Natural killer cell (primary cell): Measurements from ENCODE around the gene FBN1. TPM values are rescaled to one million over a fixed set of nuclear protein-coding genes. Genes with fewer than 3 reads are reported as not detected.

Source experiments
- ATAC-seq, 3 donors: fragments of 150-1000 bp in 2 of 3; fragments of 200-7000 bp in 1 of 3; cut with Tn5 transposase; 1 replicate in 1 of 3; 2 replicates in 2 of 3; pipeline ENCODE4 v1.10.0; 2021; ENCODE audit warnings: mild to moderate bottlenecking in 2 of 3, moderate library complexity in 2 of 3
- DNase-seq, 2 donors: peaks; one replicate each; pipeline versions ENCODE4 v3.0.0 to v3.0.0-alpha.2; 2013 to 2021; ENCODE audit warnings: mixed read lengths in 1 of 2
- H3K27ac ChIP-seq: one replicate; pipeline ENCODE4 v1.5.1; 2013; ENCODE audit warnings: mild to moderate bottlenecking, low read length
- H3K27me3 ChIP-seq: one replicate; pipeline ENCODE4 v1.6.1; 2013; ENCODE audit warnings: low read length; ENCODE audit not compliant: control insufficient read depth, insufficient read depth
- H3K36me3 ChIP-seq: one replicate; pipeline ENCODE4 v1.6.1; 2013; ENCODE audit warnings: low read length; ENCODE audit not compliant: control insufficient read depth, insufficient read depth
- H3K4me1 ChIP-seq: one replicate; pipeline ENCODE4 v1.6.1; 2013; ENCODE audit warnings: low read length; ENCODE audit not compliant: control insufficient read depth, insufficient read depth
- H3K4me3 ChIP-seq: one replicate; pipeline ENCODE4 v1.5.1; 2013; ENCODE audit warnings: low read length
- H3K9me3 ChIP-seq: one replicate; pipeline ENCODE4 v1.6.1; 2013; ENCODE audit warnings: low read length; ENCODE audit not compliant: control insufficient read depth, insufficient read depth
- H3K27ac Mint-ChIP-seq, 2 donors: one replicate each; pipeline ENCODE4 v1.8.0; 2022; ENCODE audit warnings: mild to moderate bottlenecking in 2 of 2, mixed read lengths in 2 of 2, moderate library complexity in 1 of 2
- H3K27me3 Mint-ChIP-seq, 2 donors: one replicate each; pipeline ENCODE4 v1.8.0; 2022; ENCODE audit warnings: low read depth in 2 of 2, mixed read lengths in 2 of 2
- H3K36me3 Mint-ChIP-seq: one replicate; pipeline ENCODE4 v1.8.0; 2022; ENCODE audit warnings: mixed read lengths
- H3K4me1 Mint-ChIP-seq, 2 donors: one replicate each; pipeline ENCODE4 v1.8.0; 2022; ENCODE audit warnings: mixed read lengths in 2 of 2
- H3K4me3 Mint-ChIP-seq: one replicate; pipeline ENCODE4 v1.8.0; 2022; ENCODE audit warnings: mild to moderate bottlenecking, moderate library complexity, mixed read lengths
- H3K9me3 Mint-ChIP-seq, 2 donors: one replicate each; pipeline ENCODE4 v1.8.0; 2022; ENCODE audit warnings: mixed read lengths in 2 of 2
- CTCF ChIP-seq: fragments of 200-600 bp; IDR thresholded peaks from one replicate; pipeline ENCODE4 v1.8.0; 2022; ENCODE audit warnings: antibody characterized with exemption
- WGBS: methylation state at CpG from one replicate; pipeline ENCODE4 v1.1.7; 2013; ENCODE audit warnings: missing lambda C conversion rate; ENCODE audit not compliant: insufficient coverage; 5-methylcytosine and 5-hydroxymethylcytosine counted together
- intact Hi-C: fragments of 100-400 bp; cut with micrococcal nuclease; formaldehyde crosslinking; loops from one replicate; pipeline ENCODE4 v1.14.2; 2022
- total RNA-seq, 4 donors: library from RNA; stranded (reverse); fragments of 120-200 nt in 1 of 4; gene quantifications; one replicate each; pipeline versions ENCODE4 v1.2.3 to v1.2.4, GENCODE V29; 2013 to 2022

The FBN1 gene
- total RNA-seq, 3 donors from 2014 or later (not counting 1 experiment from before 2014, with no cell fraction given): 0.33 to 0.54 (median 0.33) TPM

DNA sequence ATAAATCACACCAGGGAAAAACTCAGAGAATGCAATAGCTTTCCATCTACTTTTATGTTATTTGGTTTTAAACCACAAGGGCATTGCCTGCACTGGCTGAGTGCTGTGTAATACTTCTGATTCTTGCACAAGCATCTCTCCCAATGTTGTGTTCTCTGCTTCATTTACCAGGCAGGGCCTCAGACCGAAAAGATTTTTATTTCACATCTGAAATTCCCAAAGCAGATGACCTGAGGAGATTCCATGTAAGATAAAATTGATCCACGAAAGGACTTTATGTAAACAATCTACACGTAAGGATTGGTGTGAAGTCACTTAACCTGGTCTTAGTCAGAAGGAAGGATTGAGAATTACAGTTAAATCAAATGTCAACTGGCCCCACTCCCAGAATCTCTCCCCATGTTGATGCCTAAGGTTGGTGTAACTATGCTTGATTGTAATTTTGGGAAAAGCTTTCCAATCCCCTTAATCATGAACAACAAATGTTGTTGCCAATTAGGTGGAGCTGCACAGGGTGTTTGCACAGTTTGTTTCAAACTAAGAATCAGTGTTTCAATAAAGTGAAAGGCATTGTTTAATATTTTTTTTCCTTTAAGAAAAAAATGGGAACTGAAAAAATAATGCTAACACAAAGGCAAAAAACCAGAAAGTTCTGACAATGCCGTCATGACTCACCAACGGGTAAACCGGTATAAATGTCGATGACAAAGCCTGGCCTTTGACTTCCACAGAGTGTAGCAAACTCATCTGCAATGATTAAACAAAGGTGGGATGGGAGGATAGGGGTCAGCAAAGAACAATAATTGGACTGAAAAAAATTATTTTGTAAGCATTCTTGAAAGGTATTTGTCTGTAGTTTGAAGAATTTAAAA, 185.7 kb downstream of the FBN1 start:
- no peak overlapping the region for H3K4me3 ChIP-seq
- Mint-ChIP-seq H3K27ac (no peak overlapping the region), H3K4me3 (no peak overlapping the region), H3K36me3 (no peaks in the 10 kb centered on the region), H3K27me3 (no peaks in the 10 kb centered on the region), H3K4me1 (no peaks in the 10 kb centered on the region), H3K9me3 (no peaks in the 10 kb centered on the region)
- WGBS: 88% methylated on average over 7 of the region's 7 CpGs
- TF ChIP-seq CTCF: no peak
- intact Hi-C loops: no loop called here
- no peak overlapping the region for H3K27ac ChIP-seq
- H3K4me1 ChIP-seq: no peaks in the 10 kb centered on the region
- ATAC-seq: no peak
- H3K27me3 ChIP-seq: no peaks in the 10 kb centered on the region
- no peaks in the 10 kb centered on the region for H3K9me3 ChIP-seq
- no peaks in the 10 kb centered on the region for H3K36me3 ChIP-seq
- no peak for DNase-seq

DNA sequence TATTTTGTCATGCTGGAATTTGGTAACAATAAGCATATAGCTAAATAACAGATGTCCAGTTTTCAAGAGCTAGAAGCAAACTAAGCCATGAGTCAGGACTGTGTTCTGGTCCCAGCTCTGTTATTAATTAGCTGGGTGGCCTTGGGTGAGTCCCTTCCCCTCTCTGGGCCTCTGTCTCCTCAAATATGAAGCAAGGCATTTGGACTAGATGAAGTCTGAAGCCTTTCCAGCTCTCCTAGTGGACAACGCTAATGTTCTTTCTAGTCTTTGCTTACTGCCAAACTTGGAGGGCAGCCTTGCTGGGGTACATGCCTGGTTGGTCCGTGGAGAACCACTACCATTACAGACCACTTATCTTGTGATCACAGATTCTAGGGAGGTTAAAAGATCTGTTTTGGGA, 186.6 kb downstream of the FBN1 start:
- Histone ChIP-seq H3K4me1 (no peaks in the 10 kb centered on the region), H3K27me3 (no peaks in the 10 kb centered on the region), H3K36me3 (no peaks in the 10 kb centered on the region), H3K4me3 (no peak overlapping the region), H3K27ac (no peak overlapping the region), H3K9me3 (no peaks in the 10 kb centered on the region)
- intact Hi-C loops: no loop called here
- Mint-ChIP-seq H3K4me1 (no peaks in the 10 kb centered on the region), H3K27ac (no peak overlapping the region), H3K9me3 (no peaks in the 10 kb centered on the region), H3K36me3 (no peaks in the 10 kb centered on the region), H3K4me3 (no peak overlapping the region), H3K27me3 (no peaks in the 10 kb centered on the region)
- TF ChIP-seq CTCF: no peak
- ATAC-seq (no peak), DNase-seq (no peak)
- 83% methylated on average over 1 of the region's 2 CpGs for WGBS

DNA sequence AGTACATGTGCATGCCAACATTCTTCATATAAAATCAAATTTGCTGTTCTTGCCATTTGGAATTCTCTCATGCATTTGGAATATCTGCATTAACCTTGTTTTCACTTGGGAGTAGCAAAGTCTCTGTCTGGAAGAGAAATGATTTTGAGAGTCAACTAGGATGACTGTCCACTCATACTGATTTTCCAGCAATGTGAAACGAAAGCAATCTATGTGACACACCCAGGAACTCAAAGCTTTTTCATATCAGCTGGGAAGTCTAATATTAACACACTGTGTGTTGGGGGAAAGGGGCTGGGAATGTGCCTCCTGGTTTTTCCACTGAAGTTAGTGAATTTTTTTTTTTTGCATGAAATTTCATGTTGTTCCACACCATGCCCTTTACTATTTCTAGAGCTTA, 189.4 kb downstream of the FBN1 start:
- Mint-ChIP-seq H3K4me1 (no peaks in the 10 kb centered on the region), H3K9me3 (no peaks in the 10 kb centered on the region), H3K36me3 (no peaks in the 10 kb centered on the region), H3K4me3 (no peak overlapping the region), H3K27me3 (peaks cover 0 to 2% of the 10 kb centered on the region in 2 donors), H3K27ac (no peak overlapping the region)
- H3K27me3 ChIP-seq: no peaks in the 10 kb centered on the region
- ATAC-seq (no peak), DNase-seq (no peak)
- H3K4me1 ChIP-seq: no peaks in the 10 kb centered on the region
- H3K4me3 ChIP-seq: no peak overlapping the region
- WGBS: 67% methylated on average over 1 of the region's 1 CpG
- intact Hi-C loops: no loop called here
- H3K9me3 ChIP-seq: no peaks in the 10 kb centered on the region
- H3K27ac ChIP-seq: no peak overlapping the region
- TF ChIP-seq CTCF: no peak
- no peaks in the 10 kb centered on the region for H3K36me3 ChIP-seq

DNA sequence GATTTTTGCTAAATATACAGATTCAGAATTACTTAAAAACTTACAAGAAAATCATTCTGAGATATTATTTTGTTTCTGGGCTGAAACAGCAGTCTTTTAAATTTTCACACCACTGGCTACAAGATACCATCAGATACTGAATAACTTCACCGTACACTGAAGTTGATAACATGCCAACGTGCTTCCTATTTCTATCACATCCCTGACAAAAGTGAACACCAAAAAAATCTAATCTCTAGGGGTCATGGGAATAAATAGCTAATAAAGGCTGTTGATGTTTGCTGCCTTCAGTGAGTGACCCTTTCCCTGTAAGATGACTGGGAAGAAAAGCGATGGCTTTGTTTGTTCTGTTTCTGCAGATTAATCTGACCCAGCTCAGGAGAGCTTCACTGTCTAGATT, 193.8 kb downstream of the FBN1 start:
- ATAC-seq: no peak

More for the DNA sequence above, 193.8 kb downstream of the FBN1 start:
- H3K4me1 ChIP-seq: no peaks in the 10 kb centered on the region
- DNase-seq: no peak
- Mint-ChIP-seq H3K4me3 (no peak overlapping the region), H3K27ac (no peak overlapping the region), H3K9me3 (no peaks in the 10 kb centered on the region), H3K4me1 (no peaks in the 10 kb centered on the region), H3K36me3 (no peaks in the 10 kb centered on the region), H3K27me3 (peaks cover 0 to 2% of the 10 kb centered on the region in 2 donors)
- intact Hi-C loops: no loop called here
- no peaks in the 10 kb centered on the region for H3K9me3 ChIP-seq
- H3K36me3 ChIP-seq: no peaks in the 10 kb centered on the region
- WGBS: 89% methylated on average over 1 of the region's 3 CpGs
- H3K27me3 ChIP-seq: no peaks in the 10 kb centered on the region
- no peak for TF ChIP-seq CTCF
- H3K27ac ChIP-seq: no peak overlapping the region
- H3K4me3 ChIP-seq: no peak overlapping the region
